ENCODE results near the gene SMCO4.
"Not testable (repeated sequence)": the region's sequence is repeated elsewhere in the genome, so short reads cannot be mapped to it uniquely, and the experiment has no call there.

SMCO4 gene

GRCh38 chr11:93464927-93465540 is 78.2 kb downstream of the SMCO4 start:
- H3K4me3 ChIP-seq (ENCODE audit: low read length) = no peak overlapping the region
- TF ChIP-seq CTCF (conservative IDR thresholded peaks at IDR 0.05; ENCODE audit: low read length) = no peak
- no peak for DNase-seq (ENCODE audit: low read depth)

- H3K4me3 ChIP-seq (ENCODE audit: low read length); DNase-seq (ENCODE audit: low read depth): not testable (repeated sequence)
These were observed 79.5 kb downstream of the SMCO4 start for GRCh38 chr11:93463666-93464065.

- H3K4me3 ChIP-seq (ENCODE audit: low read length) = no peak overlapping the region
- no peak for TF ChIP-seq CTCF (conservative IDR thresholded peaks at IDR 0.05; ENCODE audit: low read length)
- no peak for DNase-seq (ENCODE audit: low read depth)
These were observed 84.9 kb downstream of the SMCO4 start for GRCh38 chr11:93458286-93458685.

GRCh38 chr11:93444617-93445073 is 98.5 kb downstream of the SMCO4 start:
- H3K4me3 ChIP-seq (ENCODE audit: low read length) = no peak overlapping the region
- no peak for TF ChIP-seq CTCF (conservative IDR thresholded peaks at IDR 0.05; ENCODE audit: low read length)

DNA sequence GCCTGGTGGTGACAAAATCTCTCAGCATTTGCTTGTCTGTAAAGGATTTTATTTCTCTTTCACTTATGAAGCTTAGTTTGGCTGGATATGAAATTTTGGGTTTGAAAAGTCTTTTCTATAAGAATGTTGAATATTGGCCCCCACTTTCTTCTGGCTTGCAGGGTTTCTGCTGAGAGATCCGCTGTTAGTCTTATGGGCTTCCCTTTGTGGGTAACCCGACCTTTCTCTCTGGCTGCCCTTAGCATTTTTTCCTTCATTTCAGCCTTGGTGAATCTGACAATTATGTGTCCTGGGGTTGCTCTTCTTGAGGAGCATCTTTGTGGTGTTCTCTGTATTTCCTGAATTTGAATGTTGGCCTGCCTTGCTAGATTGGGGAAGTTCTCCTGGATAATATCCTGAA is 100.0 kb downstream of the SMCO4 start:
- DNase-seq (ENCODE audit: low read depth); H3K4me3 ChIP-seq (ENCODE audit: low read length): not testable (repeated sequence)

More at GRCh38 chr11:93444617-93445073, 98.5 kb downstream of the SMCO4 start:
- no peak for DNase-seq (ENCODE audit: low read depth)

DNA sequence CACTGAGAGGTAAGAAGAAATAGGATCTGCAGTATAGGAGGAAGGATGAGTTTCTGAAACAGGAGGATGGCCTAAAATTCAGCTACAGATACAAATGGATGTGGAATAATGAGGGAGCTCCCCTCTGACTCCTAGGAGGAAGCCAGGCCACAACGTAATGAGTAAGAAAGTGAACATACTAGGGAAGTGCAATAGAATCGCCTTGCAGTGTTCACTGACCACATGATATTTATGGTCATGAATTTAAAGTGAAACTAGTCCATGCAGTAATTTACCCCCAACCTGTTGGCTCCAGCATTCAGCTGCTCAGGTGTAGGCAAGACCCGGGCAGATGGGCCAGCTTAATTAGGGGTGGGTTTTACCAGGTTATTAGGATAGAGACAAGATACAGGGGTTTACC is 110.9 kb downstream of the SMCO4 start:
- no peak for TF ChIP-seq CTCF (conservative IDR thresholded peaks at IDR 0.05; ENCODE audit: low read length)
- no peak for DNase-seq (ENCODE audit: low read depth)
- H3K4me3 ChIP-seq (ENCODE audit: low read length) = no peak overlapping the region

Data from AG10803 (cell line).